Mesothelial cell of epicardium (in vitro differentiated cells): ENCODE data around the gene SSTR5. TPM values are rescaled to one million over a fixed set of nuclear protein-coding genes. Genes with fewer than 3 reads are reported as not detected.

Source experiments
- DNase-seq, 2 experiments: peaks; one replicate each; pipeline ENCODE4 v3.0.0; 2021; ENCODE audit warnings: low spot score in 2 of 2; ENCODE audit not compliant: unreplicated experiment in 2 of 2
- H3K27ac Mint-ChIP-seq: 2 replicates; pipeline ENCODE4 v1.8.0; 2021; ENCODE audit warnings: mixed read lengths
- H3K27me3 Mint-ChIP-seq: 2 replicates; pipeline ENCODE4 v1.8.0; 2021; ENCODE audit warnings: low read depth, mixed read lengths
- H3K36me3 Mint-ChIP-seq: 2 replicates; pipeline ENCODE4 v1.8.0; 2021; ENCODE audit warnings: mixed read lengths
- H3K4me1 Mint-ChIP-seq: 2 replicates; pipeline ENCODE4 v1.8.0; 2021; ENCODE audit warnings: mixed read lengths
- H3K4me3 Mint-ChIP-seq: 2 replicates; pipeline ENCODE4 v1.8.0; 2021; ENCODE audit warnings: mild to moderate bottlenecking, moderate library complexity, mixed read lengths
- H3K9me3 Mint-ChIP-seq: 2 replicates; pipeline ENCODE4 v1.8.0; 2021; ENCODE audit warnings: mixed read lengths
- CTCF ChIP-seq: fragments of 200-600 bp; sonication (generic); IDR thresholded peaks from one replicate; pipeline ENCODE4 v1.5.0; 2021; ENCODE audit warnings: antibody characterized with exemption; ENCODE audit not compliant: unreplicated experiment
- total RNA-seq: library from RNA; stranded (reverse); gene quantifications from 3 replicates; pipeline ENCODE4 v1.2.1, GENCODE V29; 2021

SSTR5 gene
- total RNA-seq, 1 donor from 2014 or later, result not detected

- no peak for DNase-seq
- H3K27me3 Mint-ChIP-seq, result peaks cover 42% of the 10 kb centered on the region
- H3K4me1 Mint-ChIP-seq, result no peaks in the 10 kb centered on the region
- TF ChIP-seq CTCF, result no peak
- H3K4me3 Mint-ChIP-seq, result no peak overlapping the region
- no peaks in the 10 kb centered on the region for H3K36me3 Mint-ChIP-seq
- no peak overlapping the region for H3K27ac Mint-ChIP-seq
- H3K9me3 Mint-ChIP-seq, result no peaks in the 10 kb centered on the region
These were observed 6.1 kb downstream of the SSTR5 start for GRCh38 chr16:1078579-1079021.

GRCh38 chr16:1079341-1079740 lies 6.8 kb downstream of the SSTR5 start:
- DNase-seq, result no peak
- no peak overlapping the region for H3K4me3 Mint-ChIP-seq
- no peaks in the 10 kb centered on the region for H3K36me3 Mint-ChIP-seq
- no peak for TF ChIP-seq CTCF
- no peaks in the 10 kb centered on the region for H3K4me1 Mint-ChIP-seq
- no peak overlapping the region for H3K27ac Mint-ChIP-seq
- H3K9me3 Mint-ChIP-seq, result no peaks in the 10 kb centered on the region
- peaks cover 41% of the 10 kb centered on the region for H3K27me3 Mint-ChIP-seq

- Mint-ChIP-seq H3K4me3 (no peak overlapping the region), H3K27ac (no peak overlapping the region), H3K27me3 (peaks cover 35% of the 10 kb centered on the region), H3K9me3 (peaks cover under 1% of the 10 kb centered on the region), H3K4me1 (no peaks in the 10 kb centered on the region), H3K36me3 (no peaks in the 10 kb centered on the region)
- TF ChIP-seq CTCF, result no peak
- DNase-seq, result no peak
These were observed 7.4 kb downstream of the SSTR5 start for GRCh38 chr16:1079786-1080525.

GRCh38 chr16:1080801-1081733 lies 8.5 kb downstream of the SSTR5 start:
- DNase-seq, result no peak
- peaks cover 37% of the 10 kb centered on the region for H3K27me3 Mint-ChIP-seq
- peaks cover 11% of the 10 kb centered on the region for H3K9me3 Mint-ChIP-seq
- TF ChIP-seq CTCF, result no peak
- H3K4me1 Mint-ChIP-seq, result no peaks in the 10 kb centered on the region
- no peak overlapping the region for H3K4me3 Mint-ChIP-seq
- no peak overlapping the region for H3K27ac Mint-ChIP-seq
- no peaks in the 10 kb centered on the region for H3K36me3 Mint-ChIP-seq

- H3K27me3 Mint-ChIP-seq, result peaks cover 30% of the 10 kb centered on the region
- H3K9me3 Mint-ChIP-seq, result peaks cover 11% of the 10 kb centered on the region
- H3K4me1 Mint-ChIP-seq, result no peaks in the 10 kb centered on the region
- TF ChIP-seq CTCF, result no peak
- H3K27ac Mint-ChIP-seq, result no peak overlapping the region
- no peak overlapping the region for H3K4me3 Mint-ChIP-seq
- no peaks in the 10 kb centered on the region for H3K36me3 Mint-ChIP-seq
- DNase-seq, result no peak
These were observed 9.3 kb downstream of the SSTR5 start for GRCh38 chr16:1081734-1082265.
